ENCODE results near the gene FKBP5. TPM values are rescaled to one million over a fixed set of nuclear protein-coding genes. Genes with fewer than 3 reads are reported as not detected.

Gene FKBP5
- total and polyA plus RNA-seq, 10 of the 15 experiments (the other 5 are each of a cell fraction or from before 2014, with no cell fraction given): 29.0 to 123 (median 62.3) TPM

- H3K4me1 ChIP-seq (ENCODE audit: control insufficient read depth, insufficient read depth, low read length): no peaks in the 10 kb centered on the region
- H3K4me2 ChIP-seq (ENCODE audit: control insufficient read depth, insufficient read depth): no peak overlapping the region
- TF ChIP-seq FOS (IDR thresholded peaks at IDR 0.05; ENCODE audit: borderline replicate concordance, extremely low read depth, insufficient read length) (no peak), TBL1XR1 (IDR thresholded peaks at IDR 0.05; ENCODE audit: low read depth, low read length) (no peak), EZH2 (IDR thresholded peaks at IDR 0.05; ENCODE audit: borderline replicate concordance, control insufficient read depth, low read depth, low read length) (no peak), HDAC6 (IDR thresholded peaks at IDR 0.05; ENCODE audit: unreplicated experiment) (no peak), SUZ12 (IDR thresholded peaks at IDR 0.05; ENCODE audit: unreplicated experiment) (no peak), POLR2AphosphoS5 (IDR thresholded peaks at IDR 0.05; ENCODE audit: low read length) (no peak), SREBF2 (IDR thresholded peaks at IDR 0.05; ENCODE audit: low read length) (no peak), SMC3 (IDR thresholded peaks at IDR 0.05; ENCODE audit: borderline replicate concordance, low read length) (no peak), IRF4 (IDR thresholded peaks at IDR 0.05; ENCODE audit: low read depth, low read length) (no peak)
- TF ChIP-seq, protein P1, sequence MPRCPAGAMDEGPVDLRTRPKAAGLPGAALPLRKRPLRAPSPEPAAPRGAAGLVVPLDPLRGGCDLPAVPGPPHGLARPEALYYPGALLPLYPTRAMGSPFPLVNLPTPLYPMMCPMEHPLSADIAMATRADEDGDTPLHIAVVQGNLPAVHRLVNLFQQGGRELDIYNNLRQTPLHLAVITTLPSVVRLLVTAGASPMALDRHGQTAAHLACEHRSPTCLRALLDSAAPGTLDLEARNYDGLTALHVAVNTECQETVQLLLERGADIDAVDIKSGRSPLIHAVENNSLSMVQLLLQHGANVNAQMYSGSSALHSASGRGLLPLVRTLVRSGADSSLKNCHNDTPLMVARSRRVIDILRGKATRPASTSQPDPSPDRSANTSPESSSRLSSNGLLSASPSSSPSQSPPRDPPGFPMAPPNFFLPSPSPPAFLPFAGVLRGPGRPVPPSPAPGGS (IDR thresholded peaks at IDR 0.05; ENCODE audit: borderline replicate concordance, insufficient read depth, low read depth, low read length, poor library complexity, severe bottlenecking): no peak
- no peak for DNase-seq (ENCODE audit: low read depth, low spot score)
- BruUV-seq (replicated peaks): no TSS peak
- no peak for FAIRE-seq
- H3K36me3 ChIP-seq (ENCODE audit: control insufficient read depth in 2 of 2, insufficient read depth in 2 of 2, low read length in 1 of 2): no peaks in the 10 kb centered on the region
- no peaks in the 10 kb centered on the region for H3K79me2 ChIP-seq (ENCODE audit: control insufficient read depth, insufficient read depth, low read length)
- H3K4me3 ChIP-seq: no peak overlapping the region
- RAD21 ChIA-PET (ENCODE audit: unreplicated experiment): interaction anchor here (1.0 kb wide), 1 partner anchor 208 kb away, joined by 3 read pairs; no protein-coding TSS in a partner anchor
- no peaks in the 10 kb centered on the region for H3K9me3 ChIP-seq (replicated peaks; ENCODE audit: control insufficient read depth, insufficient read depth, low read length)
- ATAC-seq: no peak
- intact Hi-C loops (cut with micrococcal nuclease; ENCODE audit: unreplicated experiment): no loop called here
- in situ Hi-C loops (cut with MboI): no loop called here
- H3K27ac ChIP-seq (ENCODE audit: control insufficient read depth, insufficient read depth): no peak overlapping the region
- H3K27me3 ChIP-seq (replicated peaks in 1 of 2; ENCODE audit: control insufficient read depth in 2 of 2, insufficient read depth in 2 of 2, low read length in 1 of 2): no peaks in the 10 kb centered on the region
- H3K9ac ChIP-seq (ENCODE audit: control insufficient read depth, insufficient read depth, low read length): no peak overlapping the region
- 71% methylated on average over 4 of the region's 4 CpGs for WGBS (ENCODE audit: insufficient coverage, insufficient replicate concordance, low lambda C conversion rate, missing lambda C conversion rate)
- POLR2A ChIA-PET: interaction anchor here (0.5 kb wide), 1 partner anchor 191 kb away, joined by 7 read pairs; no protein-coding TSS in a partner anchor
- SMC1A ChIA-PET (ENCODE audit: uncharacterized antibody, unreplicated experiment): interaction anchor here (0.9 kb wide), 1 partner anchor 10 kb away, joined by 4 read pairs; no protein-coding TSS in a partner anchor
- no peaks in the 10 kb centered on the region for H4K20me1 ChIP-seq (ENCODE audit: control insufficient read depth, insufficient read depth)
- H2AFZ ChIP-seq (ENCODE audit: control insufficient read depth, low read depth, low read length): no peak overlapping the region
- CTCF ChIA-PET: interaction anchor here (1.6 to 2.0 kb wide), 2 partner anchors 9 to 204 kb away, joined by 6 to 9 read pairs; no protein-coding TSS in a partner anchor
Observed at GRCh38 chr6:35532126-35532525, 156.6 kb downstream of the FKBP5 start.

All from GM12878 (cell line).